GM20431 (cell line): Measurements from ENCODE around the gene RPUSD1.
"Not testable (repeated sequence)": the region's sequence is repeated elsewhere in the genome, so short reads cannot be mapped to it uniquely, and the experiment has no call there.

Experiments used
- in situ Hi-C: fragments of 300-500 bp; cut with MseI, MboI; formaldehyde crosslinking; loops from one replicate; pipeline ENCODE4 v1.15.0; 2020; ENCODE audit warnings: low sequenced_read_pairs; ENCODE audit not compliant: unreplicated experiment

Gene RPUSD1

GRCh38 chr16:787978-788398, at the start of gene RPUSD1:
Gene RPUSD1, minus strand, starts transcription at chr16:788381. Its CDS starts 644 bp downstream, at chr16:787737.
- in situ Hi-C loops = loop anchor here (10.0 kb wide), 1 partner anchor 73 kb away; the partner anchor contains the start of gene METRN

- in situ Hi-C loops = not testable (repeated sequence)
These were observed 48.6 kb upstream of the RPUSD1 start for GRCh38 chr16:836822-837221.

GRCh38 chr16:836221-836620, 48.0 kb upstream of the RPUSD1 start:
- in situ Hi-C loops = no loop called here

GRCh38 chr16:835373-835772, 47.2 kb upstream of the RPUSD1 start:
- in situ Hi-C loops = no loop called here

GRCh38 chr16:833411-833810, 45.2 kb upstream of the RPUSD1 start:
- in situ Hi-C loops = no loop called here

- in situ Hi-C loops = no loop called here
These were observed 44.6 kb upstream of the RPUSD1 start for GRCh38 chr16:832652-833336.

GRCh38 chr16:831571-832413, 43.6 kb upstream of the RPUSD1 start:
- in situ Hi-C loops = no loop called here

GRCh38 chr16:830871-831570, 42.8 kb upstream of the RPUSD1 start:
- in situ Hi-C loops = no loop called here

- in situ Hi-C loops = no loop called here
These were observed 42.1 kb upstream of the RPUSD1 start for GRCh38 chr16:830107-830870.

- in situ Hi-C loops = no loop called here
These were observed 40.7 kb upstream of the RPUSD1 start for GRCh38 chr16:828891-829290.

GRCh38 chr16:827513-827912, 39.3 kb upstream of the RPUSD1 start:
- in situ Hi-C loops = no loop called here

GRCh38 chr16:825341-826061, 37.3 kb upstream of the RPUSD1 start:
- in situ Hi-C loops = no loop called here

GRCh38 chr16:824601-825000, 36.4 kb upstream of the RPUSD1 start:
- in situ Hi-C loops = no loop called here

- in situ Hi-C loops = no loop called here
These were observed 36.0 kb upstream of the RPUSD1 start for GRCh38 chr16:824194-824593.

GRCh38 chr16:822909-823297, 34.7 kb upstream of the RPUSD1 start:
- in situ Hi-C loops = no loop called here

- in situ Hi-C loops = no loop called here
These were observed 34.2 kb upstream of the RPUSD1 start for GRCh38 chr16:822174-822908.

- in situ Hi-C loops = no loop called here
These were observed 33.6 kb upstream of the RPUSD1 start for GRCh38 chr16:821751-822150.

- in situ Hi-C loops = no loop called here
These were observed 32.6 kb upstream of the RPUSD1 start for GRCh38 chr16:820748-821147.

- in situ Hi-C loops = not testable (repeated sequence)
These were observed 31.8 kb upstream of the RPUSD1 start for GRCh38 chr16:820044-820408.
